Thymus (tissue), 11 donors: ENCODE results near the gene WDR64. TPM values are rescaled to one million over a fixed set of nuclear protein-coding genes. Genes with fewer than 3 reads are reported as not detected.

Experiments
- DNase-seq, 9 donors: peaks; one replicate each; pipeline ENCODE4 v3.0.0-alpha.2; 2013; ENCODE audit warnings: low spot score in 9 of 9, low read depth in 6 of 9, missing footprints in 1 of 9
- H3K27ac ChIP-seq, 2 donors: one replicate each; pipeline ENCODE4 v1.5.1; 2013; ENCODE audit warnings: control low read depth in 1 of 2, low read depth in 1 of 2, low read length in 1 of 2, mild to moderate bottlenecking in 1 of 2, moderate library complexity in 1 of 2
- H3K27me3 ChIP-seq, 2 donors: one replicate each; pipeline ENCODE4 v1.5.1; 2013; ENCODE audit warnings: low read length in 1 of 2; ENCODE audit not compliant: control insufficient read depth in 2 of 2, insufficient read depth in 1 of 2
- H3K36me3 ChIP-seq, 2 donors: one replicate each; pipeline ENCODE4 v1.5.1; 2013; ENCODE audit warnings: low read length in 1 of 2, mild to moderate bottlenecking in 1 of 2, moderate library complexity in 1 of 2; ENCODE audit not compliant: control insufficient read depth in 2 of 2, insufficient read depth in 2 of 2
- H3K4me1 ChIP-seq, 2 donors: one replicate each; pipeline ENCODE4 v1.5.1; 2013; ENCODE audit warnings: low read length in 2 of 2; ENCODE audit not compliant: control insufficient read depth in 2 of 2, insufficient read depth in 2 of 2
- H3K4me3 ChIP-seq, 2 donors: one replicate each; pipeline ENCODE4 v1.5.1; 2013; ENCODE audit warnings: low read length in 2 of 2, control low read depth in 1 of 2, mild to moderate bottlenecking in 1 of 2
- H3K9me3 ChIP-seq, 2 donors: one replicate each; pipeline ENCODE4 v1.5.1; 2013; ENCODE audit warnings: low read length in 1 of 2, mild to moderate bottlenecking in 1 of 2; ENCODE audit not compliant: control insufficient read depth in 2 of 2, insufficient read depth in 1 of 2
- WGBS: extraction: QIAGEN DNeasy Blood & Tissue Kit; methylation state at CpG from one replicate; pipeline ENCODE4 v1.1.7; 2013; 5-methylcytosine and 5-hydroxymethylcytosine counted together
- polyA plus RNA-seq: library from polyadenylated mRNA; stranded (reverse); fragments of 200-250 nt; gene quantifications from one replicate; pipeline ENCODE4 v1.2.3, GENCODE V29; 2013
- total RNA-seq: library from RNA; stranded (reverse); fragments of 120-200 nt; gene quantifications from one replicate; pipeline ENCODE4 v1.2.4, GENCODE V29; 2013
- donor health status: healthy.

Gene WDR64
- total and polyA plus RNA-seq, 2 donors = 0.14 TPM

GRCh38 chr1:241837416-241837815 lies 185.3 kb downstream of the WDR64 start:
- no peak overlapping the region for H3K27ac ChIP-seq
- no peaks in the 10 kb centered on the region for H3K4me1 ChIP-seq
- no peaks in the 10 kb centered on the region for H3K9me3 ChIP-seq
- no peak for DNase-seq
- no peaks in the 10 kb centered on the region for H3K36me3 ChIP-seq
- 96% methylated on average over 5 of the region's 5 CpGs for WGBS
- H3K27me3 ChIP-seq = no peaks in the 10 kb centered on the region
- no peak overlapping the region for H3K4me3 ChIP-seq

DNA sequence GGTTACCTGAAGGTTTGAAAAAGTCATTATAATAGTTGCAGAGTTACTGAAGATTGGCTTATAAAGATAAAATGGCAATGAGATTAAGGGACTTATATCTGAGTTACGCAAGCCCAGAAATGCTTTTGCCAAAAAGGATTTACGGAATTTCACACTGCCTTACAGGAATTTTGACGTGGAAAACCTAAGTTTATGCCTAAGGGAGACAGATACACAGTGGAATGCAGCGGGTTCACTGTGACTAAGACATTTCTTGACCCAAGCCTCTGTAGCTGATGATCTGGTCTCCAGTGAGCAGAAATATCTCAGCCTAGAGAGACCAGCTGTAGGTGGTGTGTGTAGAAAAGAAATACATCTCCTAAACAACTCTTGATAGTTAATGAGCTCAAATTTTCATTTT lies 185.8 kb downstream of the WDR64 start:
- H3K27me3 ChIP-seq = no peaks in the 10 kb centered on the region
- DNase-seq = no peak
- H3K27ac ChIP-seq = no peak overlapping the region
- no peaks in the 10 kb centered on the region for H3K9me3 ChIP-seq
- no peaks in the 10 kb centered on the region for H3K4me1 ChIP-seq
- WGBS = 82% methylated on average over 4 of the region's 4 CpGs
- H3K4me3 ChIP-seq = no peak overlapping the region
- no peaks in the 10 kb centered on the region for H3K36me3 ChIP-seq

DNA sequence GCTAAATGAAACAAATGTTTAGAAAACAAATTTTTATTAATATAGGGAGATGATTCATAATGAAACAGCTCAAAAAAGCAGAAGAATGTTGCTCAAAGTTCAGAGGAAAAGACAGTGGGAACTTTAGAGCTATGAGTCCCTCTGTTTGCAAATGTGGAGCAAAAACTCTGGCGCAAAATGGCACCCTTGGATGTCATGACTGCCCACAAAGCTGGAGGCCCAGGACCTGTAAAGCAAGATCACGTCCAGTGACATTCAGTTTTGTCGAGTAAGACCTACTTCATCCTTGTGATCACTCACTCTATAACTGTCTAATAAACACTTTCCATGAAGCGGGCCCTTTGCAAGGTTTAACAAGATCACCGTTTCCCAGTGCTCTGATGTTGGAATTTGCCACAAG lies 186.8 kb downstream of the WDR64 start:
- H3K4me3 ChIP-seq = no peak overlapping the region
- no peaks in the 10 kb centered on the region for H3K9me3 ChIP-seq
- no peaks in the 10 kb centered on the region for H3K27me3 ChIP-seq
- H3K4me1 ChIP-seq = no peaks in the 10 kb centered on the region
- no peak for DNase-seq
- WGBS = 93% methylated on average over 5 of the region's 5 CpGs
- no peak overlapping the region for H3K27ac ChIP-seq
- H3K36me3 ChIP-seq = no peaks in the 10 kb centered on the region

DNA sequence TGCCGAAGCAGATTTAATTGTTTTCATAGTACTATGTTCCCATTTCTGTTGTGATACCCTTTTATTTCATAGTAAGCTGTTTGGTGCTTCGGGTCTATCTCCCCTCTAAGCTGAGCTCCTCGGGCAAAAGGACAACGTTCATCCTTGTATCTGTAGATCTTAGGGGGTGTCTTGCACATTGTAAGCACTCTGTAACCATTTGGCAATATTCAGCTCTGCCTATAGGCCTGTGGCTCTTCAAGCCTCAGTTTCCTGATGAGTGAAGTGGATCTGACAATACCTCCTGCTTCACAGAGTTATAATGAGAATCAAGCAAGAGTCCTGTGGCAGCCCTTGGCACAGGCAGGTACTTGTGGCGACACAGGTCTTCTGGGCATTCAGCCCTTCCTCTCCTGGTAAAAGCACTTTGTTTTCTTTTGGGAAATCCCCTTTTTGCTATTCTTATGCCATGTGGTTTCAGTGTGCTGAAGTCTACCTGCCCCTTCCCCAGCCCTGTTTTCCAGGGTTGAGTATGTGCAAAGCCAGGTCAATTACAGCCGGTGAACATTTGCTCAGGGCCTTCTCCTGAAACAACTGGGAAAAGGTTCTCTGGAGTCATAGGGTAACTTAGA lies 187.4 kb downstream of the WDR64 start:
- Histone ChIP-seq H3K4me3 (no peak overlapping the region), H3K36me3 (no peaks in the 10 kb centered on the region), H3K27ac (no peak overlapping the region), H3K27me3 (no peaks in the 10 kb centered on the region), H3K4me1 (no peaks in the 10 kb centered on the region), H3K9me3 (no peaks in the 10 kb centered on the region)
- no peak for DNase-seq
- 96% methylated on average over 6 of the region's 6 CpGs for WGBS

GRCh38 chr1:241840164-241840563 lies 188.1 kb downstream of the WDR64 start:
- Histone ChIP-seq H3K27me3 (no peaks in the 10 kb centered on the region), H3K4me3 (no peak overlapping the region), H3K4me1 (no peaks in the 10 kb centered on the region), H3K9me3 (no peaks in the 10 kb centered on the region), H3K36me3 (no peaks in the 10 kb centered on the region), H3K27ac (no peak overlapping the region)
- WGBS = 94% methylated on average over 6 of the region's 6 CpGs
- DNase-seq = no peak

GRCh38 chr1:241841691-241842090 lies 189.6 kb downstream of the WDR64 start:
- Histone ChIP-seq H3K9me3 (no peaks in the 10 kb centered on the region), H3K4me3 (no peak overlapping the region), H3K36me3 (no peaks in the 10 kb centered on the region), H3K27me3 (no peaks in the 10 kb centered on the region), H3K27ac (no peak overlapping the region), H3K4me1 (no peaks in the 10 kb centered on the region)
- WGBS = 98% methylated on average over 3 of the region's 3 CpGs
- no peak for DNase-seq

DNA sequence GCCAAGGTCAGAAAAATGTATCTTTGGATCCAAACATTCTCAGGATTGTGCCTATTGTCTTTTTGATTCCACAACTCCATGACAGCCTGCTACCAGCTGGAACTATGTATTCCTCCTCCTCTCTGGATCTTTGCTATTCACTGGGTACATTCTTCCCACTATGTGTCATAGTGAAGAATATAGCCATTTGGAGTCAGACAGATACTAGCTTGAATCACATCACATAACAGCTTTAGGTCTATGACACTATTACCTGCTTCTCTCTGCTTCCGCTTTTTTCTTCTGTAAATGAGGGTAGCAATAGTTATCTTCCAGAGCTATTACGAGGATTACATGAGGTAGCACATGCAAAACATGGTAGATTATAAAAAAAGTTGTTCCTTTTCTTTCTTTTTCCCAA lies 190.5 kb downstream of the WDR64 start:
- H3K27me3 ChIP-seq = no peaks in the 10 kb centered on the region
- DNase-seq = no peak
- no peaks in the 10 kb centered on the region for H3K9me3 ChIP-seq
- peaks cover 0 to 4% of the 10 kb centered on the region in 2 donors for H3K4me1 ChIP-seq
- H3K27ac ChIP-seq = no peak overlapping the region
- WGBS = 98% methylated on average over 2 of the region's 2 CpGs
- H3K36me3 ChIP-seq = no peaks in the 10 kb centered on the region
- H3K4me3 ChIP-seq = no peak overlapping the region

GRCh38 chr1:241844593-241844992 lies 192.5 kb downstream of the WDR64 start:
- H3K9me3 ChIP-seq = peaks cover 0 to 4% of the 10 kb centered on the region in 2 donors
- peaks cover 11 to 14% of the 10 kb centered on the region in 2 donors for H3K4me1 ChIP-seq
- no peak overlapping the region for H3K27ac ChIP-seq
- H3K4me3 ChIP-seq = no peak overlapping the region
- H3K27me3 ChIP-seq = no peaks in the 10 kb centered on the region
- H3K36me3 ChIP-seq = no peaks in the 10 kb centered on the region
- WGBS = 95% methylated on average over 6 of the region's 6 CpGs
- no peak for DNase-seq

DNA sequence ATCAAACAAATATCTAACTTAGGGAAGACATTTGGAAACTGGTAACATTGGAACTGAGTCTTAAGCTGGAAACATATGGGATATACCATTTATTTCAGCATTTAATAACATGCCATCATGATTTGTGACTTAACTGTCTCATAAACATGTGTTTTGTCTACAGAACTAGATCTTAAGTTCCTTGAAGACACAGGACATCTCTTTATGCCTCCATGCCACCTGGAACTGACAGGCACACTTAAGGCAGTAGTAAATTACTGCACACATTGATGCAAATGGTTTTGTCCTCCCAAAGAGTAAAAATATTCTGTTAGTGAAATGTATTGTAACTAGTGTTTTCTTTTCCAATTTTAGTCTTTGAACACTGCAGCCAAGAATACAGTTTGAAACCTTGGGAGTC lies 194.3 kb downstream of the WDR64 start:
- Histone ChIP-seq H3K9me3 (peaks cover 0 to 4% of the 10 kb centered on the region in 2 donors), H3K4me1 (peaks cover 11 to 16% of the 10 kb centered on the region in 2 donors), H3K36me3 (peaks cover 0 to 3% of the 10 kb centered on the region in 2 donors), H3K4me3 (no peak overlapping the region), H3K27ac (no peak overlapping the region), H3K27me3 (no peaks in the 10 kb centered on the region)
- no peak for DNase-seq
